GM12801 (cell line): ENCODE results near the gene COL24A1.

Experiments used
- TF ChIP-seq, protein P1 (sequence below): IDR thresholded peaks from one replicate; pipeline ENCODE4 v1.5.1; 2011; ENCODE audit warnings: control low read depth; ENCODE audit not compliant: insufficient read length; ENCODE audit errors: extremely low read depth

The COL24A1 gene

GRCh38 chr1:85998105-85998855 is 158.3 kb downstream of the COL24A1 start:
- TF ChIP-seq, protein P1, sequence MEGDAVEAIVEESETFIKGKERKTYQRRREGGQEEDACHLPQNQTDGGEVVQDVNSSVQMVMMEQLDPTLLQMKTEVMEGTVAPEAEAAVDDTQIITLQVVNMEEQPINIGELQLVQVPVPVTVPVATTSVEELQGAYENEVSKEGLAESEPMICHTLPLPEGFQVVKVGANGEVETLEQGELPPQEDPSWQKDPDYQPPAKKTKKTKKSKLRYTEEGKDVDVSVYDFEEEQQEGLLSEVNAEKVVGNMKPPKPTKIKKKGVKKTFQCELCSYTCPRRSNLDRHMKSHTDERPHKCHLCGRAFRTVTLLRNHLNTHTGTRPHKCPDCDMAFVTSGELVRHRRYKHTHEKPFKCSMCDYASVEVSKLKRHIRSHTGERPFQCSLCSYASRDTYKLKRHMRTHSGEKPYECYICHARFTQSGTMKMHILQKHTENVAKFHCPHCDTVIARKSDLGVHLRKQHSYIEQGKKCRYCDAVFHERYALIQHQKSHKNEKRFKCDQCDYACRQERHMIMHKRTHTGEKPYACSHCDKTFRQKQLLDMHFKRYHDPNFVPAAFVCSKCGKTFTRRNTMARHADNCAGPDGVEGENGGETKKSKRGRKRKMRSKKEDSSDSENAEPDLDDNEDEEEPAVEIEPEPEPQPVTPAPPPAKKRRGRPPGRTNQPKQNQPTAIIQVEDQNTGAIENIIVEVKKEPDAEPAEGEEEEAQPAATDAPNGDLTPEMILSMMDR, result no peak

- TF ChIP-seq, protein P1, result no peak
Measured at GRCh38 chr1:85992791-85993190, 163.8 kb downstream of the COL24A1 start.

GRCh38 chr1:85991261-85991660 is 165.3 kb downstream of the COL24A1 start:
- TF ChIP-seq, protein P1, result no peak

- TF ChIP-seq, protein P1, result no peak
Measured at GRCh38 chr1:85984636-85985035, 171.9 kb downstream of the COL24A1 start.

- TF ChIP-seq, protein P1, result no peak
Measured at GRCh38 chr1:85983316-85983715, 173.3 kb downstream of the COL24A1 start.

- TF ChIP-seq, protein P1, result no peak
Measured at GRCh38 chr1:85976516-85977205, 179.9 kb downstream of the COL24A1 start.

- TF ChIP-seq, protein P1, result no peak
Measured at GRCh38 chr1:85975912-85976371, 180.6 kb downstream of the COL24A1 start.
